ENCODE results near the gene SH2D2A. TPM values are rescaled to one million over a fixed set of nuclear protein-coding genes. Genes with fewer than 3 reads are reported as not detected.
"Not testable (repeated sequence)": the region's sequence is repeated elsewhere in the genome, so short reads cannot be mapped to it uniquely, and the experiment has no call there.

Gene SH2D2A
- total RNA-seq, 2 donors from 2014 or later: 0.81 to 1.1 TPM

DNA sequence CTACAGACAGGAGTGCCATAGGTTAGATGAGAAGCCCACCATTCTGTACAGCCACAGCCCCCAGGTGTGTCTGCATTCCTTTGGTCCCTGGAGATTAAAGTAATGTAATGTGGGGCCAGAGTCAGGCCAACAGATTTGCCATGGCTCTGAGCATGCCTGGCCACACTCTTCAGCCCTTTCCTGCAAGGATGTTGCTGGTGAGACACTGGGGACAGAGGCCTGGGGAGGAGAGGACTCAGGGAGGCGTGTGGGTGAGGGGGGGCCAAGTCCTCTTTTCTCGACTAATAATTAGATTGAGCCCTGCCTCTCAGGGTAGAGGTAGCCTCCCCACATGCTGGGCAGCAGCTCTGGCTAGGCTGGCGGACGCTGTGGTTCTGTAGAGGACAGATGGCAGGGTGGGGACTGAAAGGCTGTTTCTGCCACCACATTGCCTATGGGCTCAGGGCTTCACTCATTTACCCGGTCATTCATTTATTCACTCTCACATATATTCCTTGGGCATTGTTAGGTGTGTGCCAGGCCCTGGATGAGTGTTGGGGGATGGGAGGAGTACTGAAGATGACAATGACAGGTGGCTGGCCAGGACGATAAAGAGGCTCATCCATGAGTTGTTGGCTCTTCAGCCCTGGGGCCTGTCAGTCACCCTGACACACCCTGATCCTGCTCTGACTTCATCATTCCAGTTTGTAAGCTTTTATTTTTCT, 56.4 kb downstream of the SH2D2A start:
- Histone ChIP-seq H3K36me3 (no peaks in the 10 kb centered on the region), H3K27ac (no peak overlapping the region), H3K27me3 (replicated peaks; ENCODE audit: insufficient read depth) (no peaks in the 10 kb centered on the region), H3K4me3 (no peak overlapping the region), H3K9me3 (no peaks in the 10 kb centered on the region), H3K4me1 (ENCODE audit: control insufficient read depth in 1 of 2, low read depth in 2 of 2) (no peaks in the 10 kb centered on the region)
- ATAC-seq (ENCODE audit: insufficient number of reproducible peaks, low FRiP score, low read depth) (no peak), DNase-seq (ENCODE audit: low spot score) (no peak)
- TF ChIP-seq, protein P1, sequence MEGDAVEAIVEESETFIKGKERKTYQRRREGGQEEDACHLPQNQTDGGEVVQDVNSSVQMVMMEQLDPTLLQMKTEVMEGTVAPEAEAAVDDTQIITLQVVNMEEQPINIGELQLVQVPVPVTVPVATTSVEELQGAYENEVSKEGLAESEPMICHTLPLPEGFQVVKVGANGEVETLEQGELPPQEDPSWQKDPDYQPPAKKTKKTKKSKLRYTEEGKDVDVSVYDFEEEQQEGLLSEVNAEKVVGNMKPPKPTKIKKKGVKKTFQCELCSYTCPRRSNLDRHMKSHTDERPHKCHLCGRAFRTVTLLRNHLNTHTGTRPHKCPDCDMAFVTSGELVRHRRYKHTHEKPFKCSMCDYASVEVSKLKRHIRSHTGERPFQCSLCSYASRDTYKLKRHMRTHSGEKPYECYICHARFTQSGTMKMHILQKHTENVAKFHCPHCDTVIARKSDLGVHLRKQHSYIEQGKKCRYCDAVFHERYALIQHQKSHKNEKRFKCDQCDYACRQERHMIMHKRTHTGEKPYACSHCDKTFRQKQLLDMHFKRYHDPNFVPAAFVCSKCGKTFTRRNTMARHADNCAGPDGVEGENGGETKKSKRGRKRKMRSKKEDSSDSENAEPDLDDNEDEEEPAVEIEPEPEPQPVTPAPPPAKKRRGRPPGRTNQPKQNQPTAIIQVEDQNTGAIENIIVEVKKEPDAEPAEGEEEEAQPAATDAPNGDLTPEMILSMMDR (IDR thresholded peaks at IDR 0.05): no peak

DNA sequence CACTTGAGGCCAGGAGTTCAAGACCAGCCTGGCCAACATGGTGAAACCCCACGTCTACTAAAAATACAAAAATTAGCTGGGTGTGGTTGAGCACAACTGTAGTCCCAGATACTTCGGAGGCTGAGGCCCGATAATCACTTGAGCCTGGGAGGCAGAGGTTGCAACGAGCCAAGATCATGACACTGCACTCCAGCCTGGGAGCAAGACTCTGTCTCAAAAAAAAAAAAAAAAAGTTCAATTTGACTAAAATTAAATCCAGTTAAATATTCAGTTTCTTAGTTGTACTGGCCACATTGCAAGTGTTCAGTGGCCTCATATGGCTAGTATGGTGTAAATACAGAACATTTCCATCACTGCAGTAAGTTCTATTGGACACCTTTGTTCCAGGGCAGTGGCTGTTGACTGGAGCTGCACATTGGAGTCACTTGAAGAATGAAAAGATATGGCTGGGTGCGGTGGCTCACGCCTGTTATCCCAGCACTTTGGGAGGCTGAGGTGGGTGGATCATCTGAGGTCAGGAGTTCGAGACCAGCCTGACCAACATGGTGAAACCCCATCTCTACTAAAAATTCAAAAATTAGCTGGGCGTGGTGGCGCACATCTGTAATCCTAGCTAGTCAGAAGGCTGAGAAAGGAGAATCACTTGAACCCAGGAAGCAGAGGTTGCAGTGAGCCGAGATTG, 58.9 kb downstream of the SH2D2A start:
- H3K36me3 ChIP-seq; H3K9me3 ChIP-seq; H3K27ac ChIP-seq; H3K4me3 ChIP-seq; H3K27me3 ChIP-seq (replicated peaks; ENCODE audit: insufficient read depth); H3K4me1 ChIP-seq (ENCODE audit: control insufficient read depth in 1 of 2, low read depth in 2 of 2); DNase-seq (ENCODE audit: low spot score); ATAC-seq (ENCODE audit: insufficient number of reproducible peaks, low FRiP score, low read depth): not testable (repeated sequence)

DNA sequence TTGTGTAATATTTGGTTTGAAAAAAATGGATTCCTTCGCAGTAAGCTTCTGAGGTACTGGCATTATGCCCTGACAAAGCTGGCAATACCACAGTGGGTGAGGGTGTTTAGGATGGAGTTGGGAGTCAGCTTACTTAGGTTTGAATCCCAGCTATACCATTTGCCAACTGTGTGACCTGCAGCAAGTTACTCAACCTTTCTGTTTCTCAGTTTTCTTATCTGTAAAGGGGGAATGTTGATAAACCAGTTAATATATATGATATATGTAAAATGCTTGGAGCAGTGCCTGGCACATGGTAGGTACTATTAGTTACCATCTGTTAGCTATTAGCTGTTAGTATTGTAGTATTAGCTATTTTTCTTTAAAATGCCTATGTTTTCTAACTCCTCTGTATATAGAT, 60.3 kb downstream of the SH2D2A start:
- TF ChIP-seq, protein P1 (IDR thresholded peaks at IDR 0.05): no peak
- no peak overlapping the region for H3K27ac ChIP-seq
- DNase-seq (ENCODE audit: low spot score) (no peak), ATAC-seq (ENCODE audit: insufficient number of reproducible peaks, low FRiP score, low read depth) (no peak)
- no peaks in the 10 kb centered on the region for H3K9me3 ChIP-seq
- H3K36me3 ChIP-seq: no peaks in the 10 kb centered on the region
- no peak overlapping the region for H3K4me3 ChIP-seq
- H3K4me1 ChIP-seq (ENCODE audit: control insufficient read depth in 1 of 2, low read depth in 2 of 2): peaks cover 7 to 11% of the 10 kb centered on the region in 2 donors
- H3K27me3 ChIP-seq (replicated peaks; ENCODE audit: insufficient read depth): no peaks in the 10 kb centered on the region

Other genes starting within 250 kb of the SH2D2A start
- 1 to 10 TPM; 2.2 to 3.5 TPM for gene IQGAP3, start 244.3 kb downstream of the SH2D2A start, total RNA-seq
- not detected for gene TTC24, start 237.1 kb downstream of the SH2D2A start, total RNA-seq
- gene NAXE, start 225.1 kb downstream of the SH2D2A start, total RNA-seq: 10 to 100 TPM; 38.3 to 66.5 TPM
- 10 to 100 TPM in 1 of 2 donors, 1 to 10 TPM in 1; 8.1 to 69.3 TPM for gene GPATCH4, start 215.4 kb downstream of the SH2D2A start, total RNA-seq
- 1 to 10 TPM in 1 of 2 donors, not detected in 1; 1.2 TPM for gene HAPLN2, start 197.4 kb downstream of the SH2D2A start, total RNA-seq
- under 1 TPM; 0.54 to 0.99 TPM for gene BCAN, start 174.7 kb downstream of the SH2D2A start, total RNA-seq
- 10 to 100 TPM; 30.6 to 30.9 TPM for gene NES, start 139.4 kb downstream of the SH2D2A start, total RNA-seq
- gene CRABP2, start 111.3 kb downstream of the SH2D2A start, total RNA-seq: 1 to 10 TPM; 1.3 to 7.0 TPM
- gene METTL25B, start 88.4 kb downstream of the SH2D2A start, total RNA-seq: 10 to 100 TPM; 15.2 to 17.9 TPM
- 10 to 100 TPM; 15.0 to 19.8 TPM for gene ISG20L2, start 88.1 kb downstream of the SH2D2A start, total RNA-seq
- 10 to 100 TPM; 22.6 to 35.6 TPM for gene MRPL24, start 75.8 kb downstream of the SH2D2A start, total RNA-seq
- 100 to 1,000 TPM in 1 of 2 donors, 10 to 100 TPM in 1; 93.5 to 118 TPM for gene HDGF, start 65.2 kb downstream of the SH2D2A start, total RNA-seq
- gene PRCC, start 49.3 kb downstream of the SH2D2A start, total RNA-seq: 10 to 100 TPM; 22.9 to 34.5 TPM
- not detected for gene INSRR, start 42.3 kb upstream of the SH2D2A start, total RNA-seq
- gene NTRK1, start 44.0 kb upstream of the SH2D2A start, total RNA-seq: under 1 TPM; 0.42 to 0.81 TPM
- 10 to 100 TPM; 31.0 to 34.9 TPM for gene PEAR1, start 76.9 kb upstream of the SH2D2A start, total RNA-seq
- not detected for gene LRRC71, start 103.8 kb upstream of the SH2D2A start, total RNA-seq
- gene ARHGEF11, start 228.9 kb upstream of the SH2D2A start, total RNA-seq: 10 to 100 TPM; 40.3 to 40.6 TPM

Data from thoracic aorta (tissue), 2 donors.